ENCODE results near the gene HCRTR1. TPM values are rescaled to one million over a fixed set of nuclear protein-coding genes. Genes with fewer than 3 reads are reported as not detected.
"Not testable (repeated sequence)": the region's sequence is repeated elsewhere in the genome, so short reads cannot be mapped to it uniquely, and the experiment has no call there.

The HCRTR1 gene
- total and polyA plus RNA-seq, 8 donors, result 0.14 to 0.52 (median 0.19) TPM; not detected in 5

DNA sequence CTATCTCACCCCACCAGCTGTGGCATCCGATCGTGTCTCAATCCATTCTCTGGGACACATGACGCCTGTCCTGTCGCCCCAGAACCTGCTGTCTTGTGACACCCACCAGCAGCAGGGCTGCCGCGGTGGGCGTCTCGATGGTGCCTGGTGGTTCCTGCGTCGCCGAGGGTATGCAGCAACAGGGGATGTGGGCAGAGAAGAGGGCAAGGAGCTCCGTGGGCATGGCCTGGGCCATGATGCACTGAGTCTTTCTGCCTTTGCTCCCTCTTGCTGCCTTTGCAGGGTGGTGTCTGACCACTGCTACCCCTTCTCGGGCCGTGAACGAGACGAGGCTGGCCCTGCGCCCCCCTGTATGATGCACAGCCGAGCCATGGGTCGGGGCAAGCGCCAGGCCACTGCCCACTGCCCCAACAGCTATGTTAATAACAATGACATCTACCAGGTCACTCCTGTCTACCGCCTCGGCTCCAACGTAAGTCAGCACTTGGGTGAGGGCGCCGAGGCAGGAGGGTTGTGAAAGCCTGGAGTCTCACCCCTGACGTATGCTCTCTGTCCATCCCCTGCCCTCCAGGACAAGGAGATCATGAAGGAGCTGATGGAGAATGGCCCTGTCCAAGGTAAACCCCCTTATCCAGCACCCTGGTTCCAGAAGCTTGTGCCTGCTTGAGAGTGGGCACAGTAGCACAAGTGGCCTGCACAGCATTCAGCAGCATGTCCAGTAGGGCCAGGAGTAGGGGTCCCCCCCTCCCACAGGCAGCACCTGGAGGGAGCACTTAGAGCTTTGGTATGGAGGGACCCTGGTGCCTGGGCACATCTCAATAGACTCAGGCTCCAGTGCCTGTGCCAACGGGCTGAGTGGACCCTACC is 32.4 kb upstream of the HCRTR1 start:
- FAIRE-seq (no peak), ATAC-seq (no peak), DNase-seq (no peak)
- Histone ChIP-seq H3K27ac (peak overlapping the region in 1 of 4 donors; percentile 39), H3K4me3 (no peak overlapping the region), H3K27me3 (no peaks in the 10 kb centered on the region), H3K4me1 (peaks cover 19 to 26% (median 24%) of the 10 kb centered on the region in 3 donors), H3K9me3 (no peaks in the 10 kb centered on the region), H3K36me3 (no peaks in the 10 kb centered on the region)
- WGBS, 2 donors, result 93 to 95% methylated on average over 25 to 27 of the region's 27 CpGs
- intact Hi-C loops (cut with DNase I), result no loop called here
- TF ChIP-seq, protein P1, sequence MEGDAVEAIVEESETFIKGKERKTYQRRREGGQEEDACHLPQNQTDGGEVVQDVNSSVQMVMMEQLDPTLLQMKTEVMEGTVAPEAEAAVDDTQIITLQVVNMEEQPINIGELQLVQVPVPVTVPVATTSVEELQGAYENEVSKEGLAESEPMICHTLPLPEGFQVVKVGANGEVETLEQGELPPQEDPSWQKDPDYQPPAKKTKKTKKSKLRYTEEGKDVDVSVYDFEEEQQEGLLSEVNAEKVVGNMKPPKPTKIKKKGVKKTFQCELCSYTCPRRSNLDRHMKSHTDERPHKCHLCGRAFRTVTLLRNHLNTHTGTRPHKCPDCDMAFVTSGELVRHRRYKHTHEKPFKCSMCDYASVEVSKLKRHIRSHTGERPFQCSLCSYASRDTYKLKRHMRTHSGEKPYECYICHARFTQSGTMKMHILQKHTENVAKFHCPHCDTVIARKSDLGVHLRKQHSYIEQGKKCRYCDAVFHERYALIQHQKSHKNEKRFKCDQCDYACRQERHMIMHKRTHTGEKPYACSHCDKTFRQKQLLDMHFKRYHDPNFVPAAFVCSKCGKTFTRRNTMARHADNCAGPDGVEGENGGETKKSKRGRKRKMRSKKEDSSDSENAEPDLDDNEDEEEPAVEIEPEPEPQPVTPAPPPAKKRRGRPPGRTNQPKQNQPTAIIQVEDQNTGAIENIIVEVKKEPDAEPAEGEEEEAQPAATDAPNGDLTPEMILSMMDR (IDR thresholded peaks at IDR 0.05), result no peak

DNA sequence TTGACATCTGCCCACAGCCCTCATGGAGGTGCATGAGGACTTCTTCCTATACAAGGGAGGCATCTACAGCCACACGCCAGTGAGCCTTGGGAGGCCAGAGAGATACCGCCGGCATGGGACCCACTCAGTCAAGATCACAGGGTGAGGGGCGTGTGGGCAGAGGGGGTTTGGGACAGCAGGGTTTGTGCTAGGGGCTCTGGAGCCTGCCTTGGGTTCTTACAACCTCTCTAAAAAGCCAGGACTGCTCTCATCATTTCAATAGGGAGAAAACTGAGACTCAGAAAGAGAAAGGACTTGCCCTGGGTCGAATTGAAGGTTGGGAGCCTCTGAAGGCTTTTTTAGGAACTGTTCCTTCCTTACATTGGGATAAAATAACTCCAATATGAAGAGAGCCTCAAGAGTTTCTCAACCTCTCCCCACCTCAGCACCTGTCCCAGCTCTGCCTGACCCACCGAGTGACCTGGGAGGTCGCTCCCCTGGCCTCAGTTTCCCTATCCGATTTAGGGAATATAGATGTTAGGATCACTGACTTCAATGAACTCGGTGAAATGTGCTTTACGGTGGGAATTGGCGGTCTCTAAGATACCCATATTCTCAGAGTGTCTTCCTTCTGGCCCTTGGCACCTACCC is 31.6 kb upstream of the HCRTR1 start:
- intact Hi-C loops (cut with DNase I), result no loop called here
- Histone ChIP-seq H3K27ac (no peak overlapping the region), H3K27me3 (no peaks in the 10 kb centered on the region), H3K4me1 (peaks cover 19 to 26% (median 24%) of the 10 kb centered on the region in 3 donors), H3K36me3 (no peaks in the 10 kb centered on the region), H3K4me3 (no peak overlapping the region), H3K9me3 (no peaks in the 10 kb centered on the region)
- FAIRE-seq, result no peak
- no peak for ATAC-seq
- DNase-seq, result no peak
- WGBS, 2 donors, result 86 to 93% methylated on average over 11 of the region's 11 CpGs
- TF ChIP-seq, protein P1 (IDR thresholded peaks at IDR 0.05), result no peak

DNA sequence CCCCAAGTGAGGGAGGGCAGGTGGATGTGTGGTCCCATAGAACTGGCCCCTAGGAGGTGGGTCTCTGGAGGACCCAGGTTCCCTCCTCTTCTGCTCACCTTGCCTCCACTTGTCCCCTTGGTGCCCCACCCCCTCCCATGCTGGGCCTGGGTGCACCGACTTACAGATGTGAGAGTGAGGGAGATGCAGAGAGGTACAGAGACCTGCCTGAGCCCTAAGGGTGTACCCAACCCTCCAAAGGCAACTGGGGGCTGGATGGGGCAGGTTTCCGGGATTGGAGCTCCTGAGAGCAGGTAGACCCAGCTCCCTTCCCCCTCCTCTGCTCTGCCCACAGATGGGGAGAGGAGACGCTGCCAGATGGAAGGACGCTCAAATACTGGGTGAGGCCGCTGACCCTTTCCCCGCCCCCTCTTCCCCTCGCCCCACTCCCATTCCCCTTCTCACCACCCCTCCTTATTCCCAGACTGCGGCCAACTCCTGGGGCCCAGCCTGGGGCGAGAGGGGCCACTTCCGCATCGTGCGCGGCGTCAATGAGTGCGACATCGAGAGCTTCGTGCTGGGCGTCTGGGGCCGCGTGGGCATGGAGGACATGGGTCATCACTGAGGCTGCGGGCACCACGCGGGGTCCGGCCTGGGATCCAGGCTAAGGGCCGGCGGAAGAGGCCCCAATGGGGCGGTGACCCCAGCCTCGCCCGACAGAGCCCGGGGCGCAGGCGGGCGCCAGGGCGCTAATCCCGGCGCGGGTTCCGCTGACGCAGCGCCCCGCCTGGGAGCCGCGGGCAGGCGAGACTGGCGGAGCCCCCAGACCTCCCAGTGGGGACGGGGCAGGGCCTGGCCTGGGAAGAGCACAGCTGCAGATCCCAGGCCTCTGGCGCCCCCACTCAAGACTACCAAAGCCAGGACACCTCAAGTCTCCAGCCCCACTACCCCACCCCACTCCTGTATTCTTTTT is 30.8 kb upstream of the HCRTR1 start:
- Histone ChIP-seq H3K27ac (no peak overlapping the region), H3K4me1 (peaks cover 19 to 26% (median 24%) of the 10 kb centered on the region in 3 donors), H3K4me3 (no peak overlapping the region), H3K27me3 (no peaks in the 10 kb centered on the region), H3K9me3 (no peaks in the 10 kb centered on the region), H3K36me3 (no peaks in the 10 kb centered on the region)
- intact Hi-C loops (cut with DNase I), result no loop called here
- no peak for FAIRE-seq
- WGBS, 2 donors, result 79 to 80% methylated on average over 41 to 47 of the region's 47 CpGs
- TF ChIP-seq, protein P1 (IDR thresholded peaks at IDR 0.05), result no peak
- no peak for DNase-seq
- ATAC-seq, result no peak

DNA sequence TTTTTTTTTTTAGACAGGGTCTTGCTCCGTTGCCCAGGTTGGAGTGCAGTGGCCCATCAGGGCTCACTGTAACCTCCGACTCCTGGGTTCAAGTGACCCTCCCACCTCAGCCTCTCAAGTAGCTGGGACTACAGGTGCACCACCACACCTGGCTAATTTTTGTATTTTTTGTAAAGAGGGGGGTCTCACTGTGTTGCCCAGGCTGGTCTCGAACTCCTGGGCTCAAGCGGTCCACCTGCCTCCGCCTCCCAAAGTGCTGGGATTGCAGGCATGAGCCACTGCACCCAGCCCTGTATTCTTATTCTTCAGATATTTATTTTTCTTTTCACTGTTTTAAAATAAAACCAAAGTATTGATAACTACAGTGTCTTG is 30.2 kb upstream of the HCRTR1 start:
- H3K4me3 ChIP-seq; DNase-seq; FAIRE-seq; H3K36me3 ChIP-seq; ATAC-seq; H3K9me3 ChIP-seq; intact Hi-C loops (cut with DNase I); H3K27me3 ChIP-seq: not testable (repeated sequence)
- Histone ChIP-seq H3K27ac (peak overlapping the region in 3 of 4 donors; percentile 71 to 76 (median 76)), H3K4me1 (peaks cover 19 to 26% (median 24%) of the 10 kb centered on the region in 3 donors)
- WGBS, 2 donors, result 92 to 95% methylated on average over 5 of the region's 5 CpGs

All from pancreas (tissue), 10 donors.